Cardiac muscle cell (in vitro differentiated cells and primary cell): Measurements from ENCODE around the gene EFNB1. TPM values are rescaled to one million over a fixed set of nuclear protein-coding genes. Genes with fewer than 3 reads are reported as not detected.
A peak's percentile ranks its signal among the peaks of the same experiment; 100 is the strongest.
"Not testable (repeated sequence)": the region's sequence is repeated elsewhere in the genome, so short reads cannot be mapped to it uniquely, and the experiment has no call there.

ENCODE experiments used
- DNase-seq, 2 donors: peaks; one replicate each; pipeline versions ENCODE4 v3.0.0 to v3.0.0-alpha.2; 2010 to 2017; ENCODE audit warnings: low read depth in 1 of 2, low spot score in 1 of 2
- H3K27ac ChIP-seq: fragments of 200-600 bp; sonication (generic); 2 replicates; pipeline ENCODE4 v1.5.1; 2016
- H3K27me3 ChIP-seq: fragments of 200-600 bp; sonication (generic); 2 replicates; pipeline ENCODE4 v1.6.0; 2016; ENCODE audit warnings: control low read depth
- H3K36me3 ChIP-seq: fragments of 200-600 bp; sonication (generic); 2 replicates; pipeline ENCODE4 v1.5.1; 2016; ENCODE audit warnings: control low read depth
- H3K4me1 ChIP-seq: fragments of 200-600 bp; sonication (generic); 2 replicates; pipeline ENCODE4 v1.8.1; 2017; ENCODE audit warnings: low read depth, mild to moderate bottlenecking, mixed run types
- H3K4me3 ChIP-seq: fragments of 200-600 bp; sonication (generic); 2 replicates; pipeline ENCODE4 v1.5.1; 2016; ENCODE audit warnings: mild to moderate bottlenecking
- H3K9me3 ChIP-seq: fragments of 200-600 bp; sonication (generic); 2 replicates; pipeline ENCODE4 v1.5.1; 2017; ENCODE audit warnings: low read depth, mild to moderate bottlenecking, control low read depth
- polyA plus RNA-seq: library from polyadenylated mRNA; unstranded; fragments of >200 nt; fragmentation: Nextera tagmentation; extraction: Ambion mirVana; gene quantifications from 2 replicates; pipeline ENCODE4 v1.2.1, GENCODE V29; 2016
- total RNA-seq: library from RNA; depleted of rRNA; stranded (reverse); fragments of >200 nt; gene quantifications from 2 replicates; pipeline ENCODE4 v1.2.3, GENCODE V29; 2016
- TF ChIP-seq, protein P1 (sequence below): IDR thresholded peaks from 2 replicates; pipeline ENCODE4 v1.5.1; 2012; ENCODE audit warnings: low read depth, mild to moderate bottlenecking, low read length

Gene EFNB1
- 43.6 and 46.0 TPM in 2 replicates for total RNA-seq
- polyA plus RNA-seq = 27.2 and 29.9 TPM in 2 replicates

DNA sequence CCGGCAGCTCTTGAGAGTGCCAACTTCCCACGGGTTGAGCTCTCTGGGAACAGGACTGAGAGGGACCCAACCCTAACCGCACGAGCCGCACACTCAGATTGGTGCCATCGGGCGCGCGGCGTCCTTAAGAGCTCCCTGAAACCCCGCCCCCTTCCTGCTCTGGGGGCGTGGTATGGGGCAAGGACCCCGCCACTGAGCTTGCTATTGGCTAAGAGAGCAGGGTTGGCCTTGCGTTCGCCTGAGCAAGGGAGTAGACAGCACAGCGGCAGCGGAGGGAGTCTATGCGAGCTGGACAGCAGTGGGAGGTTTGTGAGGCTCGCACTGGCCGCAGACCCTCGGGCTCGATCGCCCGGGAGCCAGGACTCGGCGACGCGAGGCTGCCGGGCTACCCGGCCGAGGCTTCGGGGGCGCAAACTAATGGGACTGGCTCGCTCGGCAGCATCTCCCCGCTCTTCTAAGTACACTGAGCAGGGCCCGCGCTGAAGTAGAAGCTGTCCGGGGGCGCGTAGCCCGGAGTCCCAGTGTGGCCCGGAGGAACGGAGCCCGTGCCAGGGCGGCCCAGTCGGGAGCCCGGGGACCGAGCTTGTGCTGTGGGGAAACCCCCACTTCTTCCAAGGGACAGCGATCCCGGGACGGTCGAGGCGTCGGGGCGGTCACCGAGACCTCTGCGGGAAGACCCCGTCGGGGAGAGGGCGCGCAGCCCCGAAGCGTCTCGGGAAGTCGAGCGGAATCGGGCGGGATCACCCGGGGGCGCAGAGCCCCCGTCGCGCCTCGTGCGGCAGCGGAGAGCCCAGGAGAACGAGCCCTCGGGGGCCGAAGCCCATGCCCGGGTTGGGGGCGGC lies at the start of gene EFNB1:
Gene EFNB1, plus strand, starts transcription at position 282 of the 842 bp plus-strand sequence. CDS start 756 bp downstream, outside the sequence.
- H3K9me3 ChIP-seq = no peaks in the 10 kb centered on the region
- no peaks in the 10 kb centered on the region for H3K27me3 ChIP-seq
- H3K4me3 ChIP-seq = peak within 1 kb of the TSS; percentile 88
- H3K27ac ChIP-seq = peak within 1 kb of the TSS; percentile 60
- DNase-seq = peak; percentile 94 to 98
- TF ChIP-seq, protein P1, sequence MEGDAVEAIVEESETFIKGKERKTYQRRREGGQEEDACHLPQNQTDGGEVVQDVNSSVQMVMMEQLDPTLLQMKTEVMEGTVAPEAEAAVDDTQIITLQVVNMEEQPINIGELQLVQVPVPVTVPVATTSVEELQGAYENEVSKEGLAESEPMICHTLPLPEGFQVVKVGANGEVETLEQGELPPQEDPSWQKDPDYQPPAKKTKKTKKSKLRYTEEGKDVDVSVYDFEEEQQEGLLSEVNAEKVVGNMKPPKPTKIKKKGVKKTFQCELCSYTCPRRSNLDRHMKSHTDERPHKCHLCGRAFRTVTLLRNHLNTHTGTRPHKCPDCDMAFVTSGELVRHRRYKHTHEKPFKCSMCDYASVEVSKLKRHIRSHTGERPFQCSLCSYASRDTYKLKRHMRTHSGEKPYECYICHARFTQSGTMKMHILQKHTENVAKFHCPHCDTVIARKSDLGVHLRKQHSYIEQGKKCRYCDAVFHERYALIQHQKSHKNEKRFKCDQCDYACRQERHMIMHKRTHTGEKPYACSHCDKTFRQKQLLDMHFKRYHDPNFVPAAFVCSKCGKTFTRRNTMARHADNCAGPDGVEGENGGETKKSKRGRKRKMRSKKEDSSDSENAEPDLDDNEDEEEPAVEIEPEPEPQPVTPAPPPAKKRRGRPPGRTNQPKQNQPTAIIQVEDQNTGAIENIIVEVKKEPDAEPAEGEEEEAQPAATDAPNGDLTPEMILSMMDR = no peak
- no peaks in the 10 kb centered on the region for H3K36me3 ChIP-seq
- no peaks in the 10 kb centered on the region for H3K4me1 ChIP-seq

- H3K4me3 ChIP-seq, H3K36me3 ChIP-seq, H3K27ac ChIP-seq, H3K27me3 ChIP-seq, DNase-seq, H3K4me1 ChIP-seq, H3K9me3 ChIP-seq: not testable (repeated sequence)
Measured at GRCh38 chrX:68781295-68781694, 47.5 kb upstream of the EFNB1 start.

GRCh38 chrX:68784816-68785215 lies 44.0 kb upstream of the EFNB1 start:
- Histone ChIP-seq H3K9me3 (no peaks in the 10 kb centered on the region), H3K27ac (no peak overlapping the region), H3K4me3 (no peak overlapping the region), H3K4me1 (no peaks in the 10 kb centered on the region), H3K27me3 (no peaks in the 10 kb centered on the region), H3K36me3 (no peaks in the 10 kb centered on the region)
- TF ChIP-seq, protein P1 = no peak
- no peak for DNase-seq

DNA sequence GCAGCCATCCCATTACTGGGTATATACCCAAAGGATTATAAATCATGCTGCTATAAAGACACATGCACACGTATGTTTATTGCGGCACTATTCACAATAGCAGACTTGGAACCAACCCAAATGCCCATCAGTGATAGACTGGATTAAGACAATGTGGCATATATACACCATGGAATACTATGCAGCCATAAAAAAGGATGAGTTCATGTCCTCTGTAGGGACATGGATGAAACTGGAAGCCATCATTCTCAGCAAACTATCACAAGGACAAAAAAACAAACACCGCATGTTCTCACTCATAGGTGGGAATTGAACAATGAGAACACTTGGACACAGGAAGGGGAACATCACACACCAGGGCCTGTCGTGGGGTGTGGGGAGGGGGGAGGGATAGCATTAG lies 42.2 kb upstream of the EFNB1 start:
- not testable (repeated sequence) for H3K9me3 ChIP-seq, H3K27me3 ChIP-seq, H3K27ac ChIP-seq, DNase-seq, H3K36me3 ChIP-seq, H3K4me1 ChIP-seq, H3K4me3 ChIP-seq

DNA sequence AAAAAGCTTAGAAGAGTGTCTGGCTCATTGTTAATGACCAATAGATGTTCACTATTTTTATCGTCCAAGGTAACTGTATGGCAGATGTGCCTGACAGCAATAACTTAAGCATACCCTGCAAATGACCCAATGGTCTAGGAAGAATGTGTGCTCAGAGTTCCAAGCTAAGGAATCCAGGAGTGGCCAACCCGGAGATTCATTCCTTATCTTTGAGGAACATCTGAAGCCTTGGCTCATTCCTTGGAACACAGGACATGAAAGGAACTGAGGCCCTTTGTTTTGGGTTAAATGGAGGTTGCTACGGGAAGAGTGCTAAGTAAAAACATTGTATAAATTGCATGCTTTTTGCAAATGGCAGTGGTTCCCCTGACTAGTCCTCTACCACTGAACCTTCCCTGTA lies 38.9 kb upstream of the EFNB1 start:
- Histone ChIP-seq H3K9me3 (no peaks in the 10 kb centered on the region), H3K27me3 (no peaks in the 10 kb centered on the region), H3K36me3 (no peaks in the 10 kb centered on the region), H3K27ac (no peak overlapping the region), H3K4me1 (no peaks in the 10 kb centered on the region), H3K4me3 (no peak overlapping the region)
- TF ChIP-seq, protein P1 = no peak
- DNase-seq = no peak

- TF ChIP-seq, protein P1 = no peak
- no peaks in the 10 kb centered on the region for H3K9me3 ChIP-seq
- no peaks in the 10 kb centered on the region for H3K27me3 ChIP-seq
- no peaks in the 10 kb centered on the region for H3K36me3 ChIP-seq
- no peaks in the 10 kb centered on the region for H3K4me1 ChIP-seq
- no peak overlapping the region for H3K27ac ChIP-seq
- DNase-seq = no peak
- H3K4me3 ChIP-seq = no peak overlapping the region
Measured at GRCh38 chrX:68792083-68792482, 36.7 kb upstream of the EFNB1 start.
